Measurements from ENCODE around the gene TMEM119.

- TF ChIP-seq CTCF (IDR thresholded peaks at IDR 0.05; ENCODE audit: low read depth, low read length) (no peak), POLR2A (IDR thresholded peaks at IDR 0.05; ENCODE audit: extremely low read depth, insufficient read length) (no peak), MAX (IDR thresholded peaks at IDR 0.05; ENCODE audit: low read depth, low read length) (no peak), MYC (IDR thresholded peaks at IDR 0.05; ENCODE audit: low read depth, low read length) (no peak)
Measured at GRCh38 chr12:108582509-108582908, 15.4 kb downstream of the TMEM119 start.

All from NB4 (cell line).